GM18861 (cell line): ENCODE data around the gene SGO2.
"Not testable (repeated sequence)": the region's sequence is repeated elsewhere in the genome, so short reads cannot be mapped to it uniquely, and the experiment has no call there.

ENCODE experiments used
- ATAC-seq: cut with Tn5 transposase; IDR thresholded peaks from one replicate; pipeline ENCODE4 v1.9.1; 2021; ENCODE audit not compliant: unreplicated experiment

SGO2 gene

DNA sequence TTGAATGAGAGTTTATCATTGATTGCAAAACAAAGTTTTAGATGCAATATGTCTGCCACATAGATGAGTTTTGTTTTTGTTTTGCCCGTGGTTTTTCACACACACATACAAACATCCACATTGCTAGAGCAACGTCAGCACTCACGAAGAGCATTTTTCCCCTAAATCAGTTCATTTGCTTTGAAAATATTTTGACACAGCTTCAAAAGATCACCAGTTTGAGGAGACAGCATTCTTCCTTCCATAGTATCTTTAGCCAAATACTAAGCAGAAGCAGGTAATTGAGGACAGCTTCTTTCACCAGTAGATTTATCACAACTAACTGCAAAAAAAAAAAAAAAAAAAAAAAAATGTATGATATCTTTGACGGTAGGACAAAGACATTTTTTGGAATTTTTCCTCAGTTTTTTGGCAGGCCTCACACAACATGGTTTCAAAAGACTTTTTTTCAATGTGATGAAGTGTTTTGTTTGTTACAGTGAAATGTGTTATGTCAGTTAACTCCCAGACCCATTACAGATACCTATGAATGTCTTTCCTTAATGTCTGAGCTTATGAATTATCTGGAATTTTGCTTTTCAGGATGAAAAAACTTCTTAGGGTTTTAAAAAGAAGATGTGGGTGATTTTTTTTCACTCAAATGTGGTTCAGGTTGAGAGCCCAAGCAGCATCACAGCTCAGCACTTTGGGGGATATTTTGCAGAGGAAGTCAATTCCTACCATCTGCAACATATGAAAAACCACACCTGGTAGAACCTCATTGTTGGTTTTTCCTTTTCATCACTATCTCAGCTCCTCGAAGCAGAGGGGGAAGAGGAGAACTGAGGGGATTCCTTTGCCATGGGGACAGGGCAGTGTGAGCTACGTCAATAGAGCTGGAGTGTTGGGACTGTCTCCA is 91.4 kb downstream of the SGO2 start:
- ATAC-seq = no peak

DNA sequence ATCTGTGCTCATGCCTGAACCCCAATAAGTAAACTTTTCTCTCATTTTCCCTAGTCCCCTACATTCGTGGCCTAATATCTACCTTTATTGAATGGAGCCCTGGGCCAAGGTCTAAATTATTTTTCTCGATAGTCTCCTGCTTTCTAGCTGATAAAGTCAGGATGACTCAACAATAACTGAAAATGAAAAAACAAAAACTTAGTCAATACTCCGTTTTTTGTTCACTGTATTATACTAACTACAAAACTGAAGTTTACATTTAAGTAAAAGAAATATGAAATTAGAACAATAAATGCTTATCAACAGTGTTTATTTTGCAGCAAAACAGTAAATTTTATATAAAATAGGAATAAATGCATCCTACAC is 92.0 kb downstream of the SGO2 start:
- ATAC-seq = no peak

DNA sequence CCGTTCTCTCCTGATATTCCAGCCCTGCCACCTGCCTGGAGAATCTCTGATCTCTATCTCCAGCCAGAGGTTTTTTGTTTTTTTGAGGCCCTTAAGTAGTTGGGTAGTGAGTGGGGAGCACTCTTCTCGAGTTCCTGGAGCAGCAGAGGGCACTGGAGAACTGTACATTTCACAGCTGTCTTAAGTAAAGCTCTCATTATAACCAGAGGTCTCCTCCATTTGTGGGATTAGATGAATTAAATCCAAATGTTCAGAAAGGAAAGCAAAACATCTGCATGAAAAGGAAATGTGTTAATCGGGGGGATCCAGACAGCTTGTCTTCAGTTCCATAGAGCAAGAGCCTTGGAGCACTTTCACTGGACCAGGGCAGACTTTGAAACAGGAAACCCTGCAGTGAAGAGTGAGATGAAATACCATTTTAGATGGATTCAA is 92.6 kb downstream of the SGO2 start:
- ATAC-seq = no peak

DNA sequence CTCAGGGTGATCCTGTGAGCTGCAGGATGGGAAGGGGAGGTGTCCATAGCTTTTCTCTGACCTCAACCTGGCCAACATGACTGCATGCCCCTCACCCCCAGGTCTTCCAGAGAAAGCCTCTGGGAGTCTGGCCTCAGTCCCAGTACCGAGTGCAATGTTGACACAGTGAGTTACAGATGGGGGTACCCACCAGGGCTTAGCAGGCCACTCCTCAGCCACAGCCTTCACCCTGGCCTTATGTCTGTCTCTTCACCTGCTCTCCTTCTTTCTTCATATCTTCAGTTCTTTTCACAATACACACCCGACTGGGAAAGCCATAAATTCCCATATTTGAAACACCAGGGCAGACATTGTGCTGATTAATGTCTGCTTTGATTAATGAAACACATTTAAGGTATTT is 93.3 kb downstream of the SGO2 start:
- ATAC-seq = no peak

DNA sequence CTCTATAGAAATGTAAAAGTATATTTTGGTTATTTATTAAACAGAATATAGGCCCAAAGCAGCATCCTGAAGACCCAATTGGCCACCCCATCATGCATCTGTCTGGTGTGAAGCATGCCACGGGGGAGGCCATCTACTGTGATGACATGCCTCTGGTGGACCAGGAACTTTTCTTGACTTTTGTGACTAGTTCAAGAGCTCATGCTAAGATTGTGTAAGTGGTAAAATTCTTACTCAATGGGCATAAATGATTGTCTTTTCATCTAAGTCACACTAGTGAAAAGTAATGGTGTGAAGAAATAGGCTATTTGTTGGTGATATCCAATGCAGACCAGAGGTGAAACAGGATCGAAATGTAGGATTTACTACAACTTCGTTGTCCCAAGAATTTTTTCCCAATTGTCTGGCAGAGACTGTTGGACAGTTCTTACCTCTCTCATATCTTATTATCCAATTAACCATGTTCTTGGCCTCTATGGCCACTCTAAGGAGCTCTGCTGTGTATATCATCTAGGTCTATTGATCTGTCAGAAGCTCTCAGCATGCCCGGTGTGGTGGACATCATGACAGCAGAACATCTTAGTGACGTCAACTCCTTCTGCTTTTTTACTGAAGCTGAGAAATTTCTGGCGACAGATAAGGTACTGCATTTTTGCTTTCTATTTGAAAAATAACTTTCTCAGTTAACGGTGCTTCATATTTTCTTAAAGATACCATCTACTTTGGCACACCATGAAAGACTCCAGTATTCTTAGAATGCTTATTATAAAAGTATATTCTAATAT is 94.8 kb downstream of the SGO2 start:
- no peak for ATAC-seq

DNA sequence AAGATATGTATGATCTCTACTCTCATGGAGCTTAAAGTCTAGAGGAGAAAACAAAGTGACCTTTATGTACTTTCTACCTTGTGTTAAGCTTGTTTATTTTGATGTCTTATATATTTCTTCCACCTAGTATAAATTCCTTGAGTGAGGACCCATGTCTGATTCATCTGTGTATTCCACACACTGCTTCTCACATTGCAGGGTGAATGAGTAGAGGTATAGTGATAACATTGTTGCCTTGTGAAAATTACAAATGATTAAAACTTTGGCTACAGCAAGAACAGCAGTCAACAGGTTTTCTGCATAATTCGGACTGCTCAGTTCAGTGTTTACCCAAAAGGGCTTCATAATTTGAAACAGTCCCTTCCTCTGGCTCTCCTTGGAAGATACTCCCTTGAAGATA is 96.1 kb downstream of the SGO2 start:
- ATAC-seq = no peak

DNA sequence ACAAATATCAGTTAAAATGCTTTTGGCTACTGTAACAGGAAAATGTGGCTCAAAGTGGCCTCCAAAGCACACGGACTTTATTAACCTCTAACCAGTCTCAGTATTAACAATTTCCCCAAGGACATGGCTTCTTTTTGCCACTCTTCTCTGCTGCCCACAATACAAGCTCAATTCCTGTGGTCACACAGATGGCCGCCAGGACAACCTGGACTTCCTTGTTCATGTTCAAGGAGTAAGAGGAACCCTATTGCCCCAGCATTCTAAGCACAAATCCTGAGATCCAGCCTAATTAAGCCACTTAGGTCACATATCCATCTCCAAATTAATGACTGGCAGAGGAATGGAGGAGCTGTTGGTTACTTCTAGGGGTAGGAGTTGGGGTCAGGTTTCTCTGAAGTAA is 98.0 kb downstream of the SGO2 start:
- ATAC-seq = no peak

DNA sequence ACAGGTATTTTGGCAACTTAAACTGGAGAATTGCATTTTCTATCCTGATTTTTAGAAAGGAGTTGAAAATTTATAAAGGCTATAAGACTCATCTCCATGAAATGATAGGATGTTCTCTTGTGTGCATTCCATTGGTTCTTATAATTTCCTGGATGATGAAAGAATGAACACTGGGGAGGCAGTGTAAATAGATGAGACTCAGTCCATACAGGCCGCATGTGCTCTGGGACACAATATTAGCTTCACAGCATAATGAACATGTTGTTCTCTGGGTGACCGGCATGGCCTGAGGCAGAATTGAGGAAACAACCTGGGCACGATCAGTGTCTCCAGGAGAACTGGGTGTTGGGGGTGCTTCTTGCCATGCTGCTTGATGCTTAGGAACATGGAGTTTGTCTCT is 98.7 kb downstream of the SGO2 start:
- ATAC-seq = no peak

DNA sequence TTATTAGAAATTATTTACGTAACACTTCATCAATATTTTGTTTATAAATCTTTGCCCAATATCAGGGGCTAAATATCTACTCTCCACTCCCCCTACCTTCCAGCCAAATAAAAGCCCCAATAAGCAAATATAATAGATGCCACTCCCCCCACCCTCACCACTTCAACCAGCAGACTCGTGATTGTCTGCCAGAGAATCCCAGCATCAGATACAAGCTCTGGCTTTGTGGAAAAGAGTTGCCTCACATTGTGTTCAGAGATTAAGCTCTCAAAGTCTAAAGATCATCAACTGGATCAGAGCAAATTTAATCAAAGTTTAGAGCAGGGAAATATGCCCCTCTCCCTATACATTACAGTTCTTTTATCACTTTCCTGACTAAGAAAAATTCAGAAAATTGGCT is 99.3 kb downstream of the SGO2 start:
- ATAC-seq = no peak

DNA sequence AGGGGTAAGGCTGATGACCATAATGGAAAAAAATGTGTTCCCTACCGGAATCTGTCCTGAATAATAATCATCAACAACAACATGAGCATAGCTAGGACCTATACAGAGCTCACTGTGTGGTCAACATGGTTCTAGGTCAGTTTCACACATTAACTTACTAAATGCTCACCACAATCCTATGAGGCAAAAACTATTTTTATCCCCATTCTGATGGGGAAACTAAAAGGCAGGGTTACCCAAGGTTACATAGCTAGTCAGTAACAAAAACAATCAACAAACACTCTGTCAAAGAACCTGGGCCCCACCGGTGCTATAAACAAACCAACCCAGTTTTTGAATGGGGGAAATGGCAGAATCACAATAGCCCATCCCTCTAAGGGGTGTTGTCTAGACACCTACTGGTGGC is 100.0 kb downstream of the SGO2 start:
- ATAC-seq = no peak

DNA sequence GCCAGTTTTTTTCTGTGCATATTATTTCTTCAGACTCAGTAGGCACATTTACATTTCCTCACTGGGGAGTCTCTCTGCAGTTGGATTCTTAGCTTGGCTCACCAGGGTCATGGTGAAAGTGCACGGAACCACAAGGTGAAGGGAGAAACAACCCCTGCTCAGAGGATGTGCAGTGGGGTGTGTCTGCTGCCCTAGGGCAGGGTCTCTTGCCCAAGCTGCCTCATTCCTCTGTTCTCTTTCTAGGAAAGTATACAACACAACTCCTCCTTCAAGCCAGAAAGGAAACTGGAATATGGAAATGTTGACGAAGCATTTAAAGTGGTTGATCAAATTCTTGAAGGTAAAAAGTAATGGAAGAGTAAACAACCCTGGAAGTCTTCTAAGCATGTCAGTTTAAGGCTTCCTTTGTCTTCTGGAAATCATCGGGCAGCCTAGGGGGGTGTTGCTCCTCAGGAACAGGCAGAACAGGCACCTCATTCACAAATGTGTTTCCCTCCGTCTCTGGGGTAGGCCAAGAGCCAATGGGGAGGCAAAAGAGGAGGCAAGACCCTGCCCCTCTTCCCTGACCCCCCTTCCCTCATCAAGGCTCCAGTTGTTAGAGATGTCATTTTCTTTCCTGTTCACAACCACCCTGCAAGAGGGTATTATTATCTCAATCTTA is 101.2 kb downstream of the SGO2 start:
- ATAC-seq = no peak

DNA sequence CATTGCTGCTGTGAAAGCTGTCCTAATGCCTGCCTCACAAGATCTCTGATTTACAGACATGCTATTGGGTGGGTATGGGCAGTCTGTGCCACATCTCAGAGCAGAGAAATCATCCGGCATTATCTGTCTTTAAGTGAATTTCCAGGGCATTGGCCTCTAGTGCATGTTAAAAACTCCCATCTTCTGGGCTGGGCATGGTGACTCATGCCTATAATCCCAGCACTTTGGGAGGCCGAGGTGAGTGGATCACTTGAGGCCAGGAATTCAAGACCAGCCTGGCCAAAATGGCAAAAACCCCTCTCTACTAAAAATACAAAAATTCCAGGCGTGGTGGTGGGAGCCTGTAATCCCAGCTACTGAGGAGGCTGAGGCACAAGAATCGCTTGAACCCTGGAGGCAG is 102.5 kb downstream of the SGO2 start:
- not testable (repeated sequence) for ATAC-seq

DNA sequence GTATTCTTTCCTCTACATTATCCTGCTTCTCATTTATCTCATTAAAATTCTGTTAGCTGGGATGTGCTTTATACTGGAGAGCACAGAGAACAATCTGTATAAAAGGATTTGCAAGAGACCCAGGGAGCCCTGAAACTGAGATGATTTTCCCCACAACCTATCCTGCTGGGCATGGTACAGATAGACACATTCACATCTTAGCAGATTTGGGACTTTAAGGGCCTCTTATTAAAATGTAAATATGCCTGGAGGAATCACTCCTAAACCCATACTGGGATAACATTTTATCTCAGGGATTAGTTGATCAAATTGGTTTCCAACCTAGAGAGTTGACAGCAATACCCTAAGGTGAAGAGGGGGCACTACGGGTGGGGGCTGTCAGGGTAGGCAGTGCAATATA is 105.3 kb downstream of the SGO2 start:
- no peak for ATAC-seq
